HG02759 (cell line): Measurements from ENCODE around the gene PLTP.
"Not testable (repeated sequence)": the region's sequence is repeated elsewhere in the genome, so short reads cannot be mapped to it uniquely, and the experiment has no call there.

Source experiments
- ATAC-seq: cut with Tn5 transposase; IDR thresholded peaks from one replicate; pipeline ENCODE4 v1.9.1; 2021; ENCODE audit warnings: mild to moderate bottlenecking, moderate library complexity; ENCODE audit not compliant: unreplicated experiment

Gene PLTP, protein sequence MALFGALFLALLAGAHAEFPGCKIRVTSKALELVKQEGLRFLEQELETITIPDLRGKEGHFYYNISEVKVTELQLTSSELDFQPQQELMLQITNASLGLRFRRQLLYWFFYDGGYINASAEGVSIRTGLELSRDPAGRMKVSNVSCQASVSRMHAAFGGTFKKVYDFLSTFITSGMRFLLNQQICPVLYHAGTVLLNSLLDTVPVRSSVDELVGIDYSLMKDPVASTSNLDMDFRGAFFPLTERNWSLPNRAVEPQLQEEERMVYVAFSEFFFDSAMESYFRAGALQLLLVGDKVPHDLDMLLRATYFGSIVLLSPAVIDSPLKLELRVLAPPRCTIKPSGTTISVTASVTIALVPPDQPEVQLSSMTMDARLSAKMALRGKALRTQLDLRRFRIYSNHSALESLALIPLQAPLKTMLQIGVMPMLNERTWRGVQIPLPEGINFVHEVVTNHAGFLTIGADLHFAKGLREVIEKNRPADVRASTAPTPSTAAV

DNA sequence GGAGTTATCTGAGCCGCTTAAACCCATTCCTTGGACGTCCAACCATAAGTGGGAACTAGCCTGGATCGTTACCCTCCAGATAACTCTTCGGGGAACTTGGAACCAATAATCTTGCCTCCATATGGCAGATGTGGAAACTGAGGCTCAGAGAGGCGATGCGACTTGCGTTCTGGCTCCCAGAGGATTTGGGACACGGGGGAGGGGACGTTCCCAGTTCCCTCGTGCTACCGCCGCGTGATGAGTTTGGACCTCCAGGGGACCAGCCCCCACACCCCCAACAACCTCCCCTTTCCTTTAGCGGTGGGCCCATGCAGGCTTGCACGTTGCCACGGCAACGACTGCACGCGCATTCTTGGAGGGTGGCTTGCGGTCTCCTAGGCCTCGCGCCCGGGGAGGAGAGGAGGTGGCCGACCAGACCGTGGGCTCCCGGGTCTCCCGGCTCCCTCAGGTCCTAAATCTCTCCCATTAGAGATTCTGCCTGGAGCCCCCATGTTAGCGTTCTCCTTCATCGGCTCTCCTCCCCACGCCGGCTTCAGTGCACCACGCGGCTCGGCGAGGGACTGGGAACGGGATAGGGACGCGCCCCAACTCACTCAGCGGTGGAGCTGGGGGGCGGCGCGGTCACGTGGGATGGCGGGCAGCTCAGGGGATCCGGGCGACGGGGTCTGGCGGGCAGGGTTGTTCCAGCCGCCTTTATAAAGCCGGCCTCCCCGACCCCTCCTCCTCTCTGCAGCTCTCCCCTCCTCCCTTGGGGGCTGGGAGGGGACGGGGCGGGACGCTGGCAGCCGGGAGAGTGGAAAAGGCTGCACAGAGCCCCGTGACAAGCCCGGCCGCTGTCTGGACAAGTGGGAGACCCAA lies at the start of gene PLTP:
Gene PLTP, minus strand, starts transcription at position 670 of the 858 bp plus-strand sequence. CDS start 703 bp downstream, outside the sequence.
- ATAC-seq, result no peak

DNA sequence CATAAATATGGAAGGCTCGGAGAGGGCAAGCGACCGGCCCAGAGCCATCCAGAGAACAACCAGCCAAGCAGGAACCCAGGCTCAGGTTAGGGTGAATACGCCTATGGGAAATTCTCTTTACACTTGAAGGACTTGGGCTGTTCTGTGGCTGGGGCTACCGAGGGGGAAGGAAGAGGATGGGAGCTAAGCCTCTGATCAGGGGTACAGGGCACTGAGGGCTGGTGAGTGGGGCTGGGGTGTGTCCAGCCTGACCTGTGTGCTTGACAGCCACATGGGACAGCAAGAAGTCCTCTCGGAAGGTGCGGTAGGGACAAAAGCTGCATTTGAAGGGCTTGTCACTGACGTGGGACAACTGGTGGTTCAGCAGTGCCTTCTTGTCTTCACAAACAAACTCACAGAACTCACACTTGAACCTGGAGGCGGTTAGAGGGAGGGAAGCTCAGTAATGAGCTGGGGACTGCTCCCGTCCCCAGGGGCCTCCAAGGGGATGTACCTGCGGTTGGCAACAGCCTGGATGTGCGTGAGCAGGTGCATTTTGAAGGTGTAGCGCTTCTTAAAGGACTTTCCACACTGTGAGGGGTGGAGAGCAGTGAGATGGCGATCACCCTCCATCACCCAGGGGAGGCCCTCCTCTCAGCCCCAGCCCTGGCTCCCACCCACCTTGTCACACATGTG lies 48.1 kb upstream of the PLTP start:
- no peak for ATAC-seq

DNA sequence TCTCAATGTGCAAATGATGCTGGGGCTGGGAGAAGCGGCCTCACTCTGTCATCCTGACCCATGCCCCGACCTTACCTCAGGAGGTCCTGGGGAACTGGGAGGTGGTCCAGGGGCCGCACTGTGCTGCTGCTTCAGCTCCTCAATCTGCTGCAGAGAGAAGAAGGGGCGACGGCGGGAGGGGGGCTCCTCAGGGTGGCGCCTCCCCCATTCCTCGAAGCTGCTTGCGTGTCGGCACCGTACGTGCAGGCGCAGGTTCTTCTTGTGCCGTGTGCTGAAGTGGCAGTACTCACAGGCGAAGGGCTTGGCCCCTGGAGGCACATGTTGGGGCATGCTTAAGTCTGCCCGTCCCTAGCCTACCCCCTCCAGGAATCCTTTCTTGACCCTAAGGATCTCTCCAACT lies 47.2 kb upstream of the PLTP start:
- ATAC-seq, result no peak

DNA sequence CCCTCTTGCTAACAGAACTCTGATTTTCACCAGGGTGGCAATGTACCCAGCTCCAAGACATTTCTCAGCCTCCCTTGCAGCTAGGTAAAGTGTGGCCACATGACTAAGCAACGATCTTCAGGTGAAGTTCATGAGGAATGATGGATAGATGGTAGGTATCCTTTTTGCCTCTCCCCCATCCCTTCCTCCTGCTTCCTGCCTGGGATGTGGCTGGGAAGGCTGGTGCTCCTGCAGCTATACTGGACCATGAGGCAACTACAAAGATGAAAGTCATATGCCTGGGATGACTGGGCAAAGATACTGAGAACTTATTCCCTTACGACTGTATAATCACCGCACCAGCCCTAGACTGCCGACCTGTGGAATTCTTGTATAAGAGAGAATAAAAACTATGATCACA lies 46.6 kb upstream of the PLTP start:
- no peak for ATAC-seq

DNA sequence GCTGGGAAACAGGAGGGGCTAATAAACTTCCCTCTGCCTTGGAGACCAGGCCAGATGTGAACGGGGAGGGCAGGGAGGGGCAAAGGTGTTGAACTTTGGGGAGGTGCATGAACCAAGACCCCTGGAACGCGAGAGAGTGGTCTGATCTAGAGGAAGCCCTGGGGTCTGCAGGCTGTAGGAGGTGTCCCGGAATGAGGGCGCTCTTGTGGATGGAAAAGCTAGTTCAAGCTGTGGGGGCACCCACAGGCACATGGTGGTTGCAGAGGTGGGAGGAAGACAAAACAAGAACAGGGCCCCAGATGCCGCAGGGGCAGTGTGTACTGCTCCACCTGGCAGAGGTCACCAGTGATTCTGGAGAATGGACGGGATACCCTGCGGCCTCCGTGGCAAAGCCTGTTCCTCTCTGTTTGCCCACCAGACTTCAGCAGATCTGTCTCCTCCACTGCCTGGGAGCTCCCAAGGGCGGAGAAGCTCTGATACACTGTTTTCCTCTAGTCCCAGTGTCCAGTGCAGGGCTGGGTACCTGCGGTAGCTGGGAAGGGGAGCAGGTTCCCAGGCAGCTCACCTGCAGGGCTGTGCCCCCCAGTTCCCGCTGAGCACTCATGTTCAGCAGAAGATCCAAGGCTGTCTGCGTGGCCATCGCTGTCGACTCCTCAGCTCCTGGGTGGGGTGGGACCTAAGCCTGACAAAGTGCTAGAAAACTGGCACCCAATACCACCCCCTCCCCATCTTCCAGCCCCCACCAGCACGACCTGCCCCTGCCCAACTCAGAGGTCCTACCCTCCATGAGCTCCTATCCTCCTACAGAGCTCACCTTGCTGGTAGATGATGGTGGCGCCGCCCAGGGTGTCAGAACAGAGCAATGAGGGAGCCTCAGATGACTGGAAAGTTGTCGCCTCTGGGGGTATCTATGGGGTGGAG lies 45.3 kb upstream of the PLTP start:
- no peak for ATAC-seq

DNA sequence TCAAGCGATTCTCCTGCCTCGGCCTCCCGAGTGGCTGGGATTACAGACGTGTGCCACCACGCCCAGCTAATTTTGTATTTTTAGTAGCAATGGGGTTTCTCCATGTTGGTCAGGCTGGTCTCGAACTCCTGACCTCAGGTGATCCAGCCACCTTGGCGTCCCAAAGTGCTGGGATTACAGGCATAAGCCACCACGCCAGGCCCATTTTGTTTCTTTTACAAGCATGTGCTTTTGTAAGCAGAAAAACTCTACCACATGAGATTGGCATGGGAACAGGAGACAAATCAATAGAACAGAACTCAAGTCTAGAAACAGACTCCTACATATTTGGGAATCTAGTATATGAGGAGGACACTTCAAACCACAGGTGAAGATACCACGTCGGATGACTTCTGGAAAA lies 44.4 kb upstream of the PLTP start:
- ATAC-seq, result not testable (repeated sequence)

DNA sequence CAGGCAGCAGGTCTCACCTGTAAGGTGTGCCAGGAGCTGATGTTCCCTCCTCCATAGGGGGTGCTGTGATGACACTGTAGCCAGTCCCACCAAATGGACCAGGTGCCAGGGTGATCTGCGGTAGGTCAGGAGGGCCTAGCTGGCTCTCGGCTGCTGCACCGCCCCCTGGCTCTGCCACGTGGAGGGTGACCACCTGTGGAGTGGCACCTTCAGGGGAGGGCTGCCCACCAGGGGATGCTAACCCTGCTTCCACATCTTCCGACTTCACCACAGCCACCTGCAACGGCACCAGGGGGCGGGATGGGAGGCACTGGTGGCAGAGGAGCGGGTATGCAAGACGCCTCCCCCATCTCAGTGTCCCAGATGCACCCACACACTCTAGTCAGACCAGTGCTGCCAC lies 41.7 kb upstream of the PLTP start:
- no peak for ATAC-seq

DNA sequence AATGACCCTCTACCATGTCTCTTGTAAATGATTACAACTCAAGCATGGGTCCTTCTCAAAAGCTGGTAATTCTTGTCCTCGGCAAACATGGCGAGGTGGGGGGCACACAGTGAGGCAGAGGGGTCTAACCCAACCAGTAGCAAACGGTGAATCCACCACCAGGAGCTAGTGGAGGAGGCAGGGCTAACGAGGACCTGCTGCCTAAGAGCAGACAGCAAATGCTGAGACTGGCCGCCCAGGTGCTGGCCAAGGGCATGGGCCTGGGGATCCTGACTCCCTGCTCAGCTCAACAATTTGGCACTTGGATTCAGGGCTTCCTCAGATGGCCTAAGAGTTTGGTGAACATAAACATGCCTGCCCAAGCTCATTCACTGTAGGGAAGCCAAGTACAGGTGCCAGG lies 40.9 kb upstream of the PLTP start:
- no peak for ATAC-seq

DNA sequence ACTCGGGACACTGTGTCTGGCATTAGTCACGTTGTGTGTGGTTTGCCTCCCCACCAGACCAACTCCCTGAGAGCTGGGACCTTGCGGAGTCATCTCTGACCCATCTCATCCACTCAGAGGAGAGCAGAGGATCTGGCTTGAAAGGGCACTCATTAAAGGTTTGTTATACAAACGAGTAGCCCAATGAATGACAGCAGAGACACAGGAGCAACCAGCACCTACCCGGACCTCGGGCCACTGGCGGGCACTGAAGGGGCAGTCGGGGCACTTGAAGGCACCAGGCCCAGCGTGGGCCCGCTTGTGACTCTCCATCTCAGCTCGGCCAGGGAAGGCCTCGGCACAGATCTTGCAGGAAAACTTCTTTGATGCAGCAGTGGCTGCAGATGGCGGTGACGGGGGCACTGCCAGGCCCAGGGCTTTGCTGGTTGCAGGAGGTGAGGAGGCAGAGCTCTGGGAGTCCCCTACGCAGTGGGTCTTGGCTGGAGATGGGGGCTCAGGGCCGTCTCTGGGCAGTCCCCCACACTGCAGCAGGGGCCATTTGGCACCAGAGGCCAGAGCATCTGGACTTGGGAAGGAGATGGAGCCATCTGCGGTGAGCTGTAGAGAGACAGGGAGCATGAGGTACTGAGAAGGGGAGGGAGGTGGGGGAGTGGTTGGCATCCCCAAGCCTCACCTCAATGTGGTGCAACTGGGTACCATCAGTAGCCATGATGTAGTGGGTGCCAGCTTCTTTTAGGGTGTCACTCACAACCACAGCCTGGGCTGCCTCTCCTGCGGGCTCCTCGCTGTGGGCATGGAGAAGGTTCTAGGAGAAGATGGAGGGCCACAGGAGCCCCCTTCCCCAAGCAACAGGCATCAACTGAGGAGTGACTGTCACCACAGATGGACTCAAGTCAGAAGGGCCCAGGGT lies 40.2 kb upstream of the PLTP start:
- no peak for ATAC-seq

DNA sequence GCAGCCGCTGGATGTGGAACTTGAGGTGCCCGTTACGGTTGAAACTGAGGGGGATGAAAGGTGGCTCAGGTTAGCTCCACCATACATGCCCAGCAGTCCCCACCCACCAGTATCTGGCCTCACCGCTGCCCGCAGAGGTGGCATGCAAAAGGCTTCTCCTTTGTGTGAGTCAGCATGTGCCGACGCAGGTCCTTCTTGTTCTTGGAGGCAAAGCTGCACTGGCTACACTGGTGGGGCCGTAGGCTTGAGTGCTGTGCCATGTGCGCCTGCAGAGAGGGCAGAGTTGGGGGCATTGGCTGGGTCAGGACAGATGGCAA lies 38.3 kb upstream of the PLTP start:
- ATAC-seq, result no peak

DNA sequence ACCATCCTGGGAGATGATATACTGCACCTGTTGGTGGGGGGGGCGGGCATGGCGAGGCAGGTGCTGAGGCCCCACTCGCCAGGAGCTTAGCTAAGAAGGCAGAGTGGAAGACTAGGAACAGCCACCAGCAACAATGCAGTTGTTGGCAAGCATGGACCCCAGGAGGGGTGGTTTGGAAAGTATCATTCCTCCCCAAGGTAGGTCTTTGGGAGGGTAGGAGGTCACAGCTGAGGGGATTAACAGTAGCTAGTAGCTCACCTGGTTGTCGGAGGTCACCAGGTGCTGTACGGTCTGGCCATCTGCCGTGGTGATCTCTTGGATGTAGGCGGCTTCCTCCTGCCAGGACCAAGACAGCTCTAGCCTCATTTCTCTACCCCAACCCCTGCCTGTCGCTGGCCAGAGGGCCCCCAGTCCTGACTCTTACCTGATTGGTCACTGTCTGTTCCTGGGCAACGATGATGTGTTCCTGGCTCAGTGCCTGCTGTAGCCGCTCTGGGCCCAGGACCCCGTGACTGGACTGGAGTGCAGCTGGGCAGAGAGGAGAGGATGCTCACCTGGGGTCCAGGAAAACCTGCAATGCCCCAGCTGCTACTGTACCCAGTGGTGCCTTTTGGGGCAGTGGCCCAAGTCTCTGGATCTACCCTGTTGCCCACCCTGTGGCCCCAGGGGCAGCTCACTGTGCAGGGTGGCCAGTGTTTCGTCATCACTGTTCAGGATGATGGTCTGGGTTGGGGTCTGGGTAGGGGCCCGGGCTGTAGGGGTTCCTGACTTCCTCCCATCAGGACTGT lies 37.8 kb upstream of the PLTP start:
- no peak for ATAC-seq

DNA sequence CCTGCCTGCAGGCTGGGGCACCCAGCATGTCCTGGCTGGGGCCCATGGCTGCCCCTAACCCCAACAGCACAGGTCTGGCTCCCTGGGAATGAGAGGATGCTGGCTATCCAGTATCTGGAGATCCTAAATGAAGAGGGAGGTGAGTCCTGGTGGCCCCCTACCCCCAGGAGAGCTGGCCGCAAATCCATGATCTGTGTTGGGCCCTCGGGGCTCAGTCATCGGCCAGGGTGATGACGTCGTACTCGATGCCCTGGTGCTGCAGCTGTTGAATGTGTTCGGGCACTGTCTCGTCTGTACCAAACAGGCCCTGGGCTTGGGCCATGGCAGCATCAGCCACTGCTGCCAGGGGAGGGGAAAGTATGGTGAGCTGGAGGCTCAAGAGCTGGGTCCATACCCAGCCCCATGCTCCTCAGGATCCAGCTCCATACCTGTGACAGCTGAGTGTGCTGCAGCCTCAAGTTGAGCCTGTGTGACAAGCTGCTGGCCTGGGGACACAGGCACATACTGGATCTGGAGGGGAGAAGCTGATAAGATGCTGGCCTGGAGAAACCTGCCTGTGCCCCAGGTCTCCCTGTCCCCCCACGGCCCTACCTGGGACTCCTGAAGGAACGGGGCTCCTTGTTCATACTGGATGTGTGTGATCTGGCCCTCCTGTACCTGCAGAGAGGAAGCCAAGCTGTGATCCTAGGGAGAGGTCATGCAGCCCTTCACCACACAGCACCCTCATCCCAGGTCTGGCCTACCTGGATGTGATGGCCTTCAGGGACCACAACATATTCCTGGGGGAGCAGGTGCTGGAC lies 37.0 kb upstream of the PLTP start:
- no peak for ATAC-seq

DNA sequence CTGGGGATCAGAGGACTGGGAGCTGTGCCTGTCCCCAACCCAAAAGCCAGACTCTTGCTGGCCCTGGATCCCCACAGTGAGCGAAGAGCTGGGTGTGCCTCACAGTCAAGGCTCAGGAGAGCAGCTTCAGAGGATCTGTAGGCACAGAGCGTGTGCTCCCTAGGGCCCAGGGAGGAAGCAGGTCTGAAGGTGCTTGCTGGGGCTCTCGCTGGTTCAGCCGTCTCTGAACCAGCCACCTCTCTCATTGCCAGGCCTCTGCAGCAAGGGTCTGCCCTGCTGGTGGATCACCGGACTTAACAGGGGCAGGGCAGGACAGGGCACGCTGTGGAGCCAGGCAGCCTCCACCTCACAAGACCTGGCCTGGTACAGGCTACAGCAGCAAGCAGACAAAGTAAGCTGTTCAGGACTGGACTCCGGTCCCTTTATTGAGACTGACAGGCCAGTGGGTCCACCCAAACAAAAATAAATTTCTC lies 36.3 kb upstream of the PLTP start:
- ATAC-seq, result no peak

DNA sequence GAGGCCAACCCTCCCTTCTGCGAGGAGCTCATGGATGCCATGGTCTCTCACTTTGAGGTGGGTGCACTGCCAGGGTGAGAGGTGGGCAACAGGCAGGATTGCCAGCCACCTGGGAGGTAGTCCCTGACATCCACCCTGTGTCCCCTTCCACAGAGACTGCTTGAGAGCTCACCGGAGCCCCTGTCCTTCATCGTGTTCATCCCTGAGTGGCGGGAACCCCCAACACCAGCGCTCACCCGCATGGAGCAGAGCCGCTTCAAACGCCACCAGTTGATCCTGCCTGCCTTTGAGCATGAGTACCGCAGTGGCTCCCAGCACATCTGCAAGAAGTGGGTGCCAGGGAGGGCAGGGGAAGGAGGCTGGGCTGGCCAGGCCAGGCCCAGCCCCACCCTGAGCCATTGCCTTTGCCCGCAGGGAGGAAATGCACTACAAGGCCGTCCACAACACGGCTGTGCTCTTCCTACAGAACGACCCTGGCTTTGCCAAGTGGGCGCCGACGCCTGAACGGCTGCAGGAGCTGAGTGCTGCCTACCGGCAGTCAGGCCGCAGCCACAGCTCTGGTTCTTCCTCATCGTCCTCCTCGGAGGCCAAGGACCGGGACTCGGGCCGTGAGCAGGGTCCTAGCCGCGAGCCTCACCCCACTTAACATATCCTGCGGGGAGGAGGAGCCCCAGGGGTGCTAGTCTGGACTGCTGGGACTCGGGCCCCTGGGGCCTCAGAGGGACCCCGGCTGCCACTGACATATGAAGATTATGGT lies 35.3 kb upstream of the PLTP start:
- no peak for ATAC-seq

DNA sequence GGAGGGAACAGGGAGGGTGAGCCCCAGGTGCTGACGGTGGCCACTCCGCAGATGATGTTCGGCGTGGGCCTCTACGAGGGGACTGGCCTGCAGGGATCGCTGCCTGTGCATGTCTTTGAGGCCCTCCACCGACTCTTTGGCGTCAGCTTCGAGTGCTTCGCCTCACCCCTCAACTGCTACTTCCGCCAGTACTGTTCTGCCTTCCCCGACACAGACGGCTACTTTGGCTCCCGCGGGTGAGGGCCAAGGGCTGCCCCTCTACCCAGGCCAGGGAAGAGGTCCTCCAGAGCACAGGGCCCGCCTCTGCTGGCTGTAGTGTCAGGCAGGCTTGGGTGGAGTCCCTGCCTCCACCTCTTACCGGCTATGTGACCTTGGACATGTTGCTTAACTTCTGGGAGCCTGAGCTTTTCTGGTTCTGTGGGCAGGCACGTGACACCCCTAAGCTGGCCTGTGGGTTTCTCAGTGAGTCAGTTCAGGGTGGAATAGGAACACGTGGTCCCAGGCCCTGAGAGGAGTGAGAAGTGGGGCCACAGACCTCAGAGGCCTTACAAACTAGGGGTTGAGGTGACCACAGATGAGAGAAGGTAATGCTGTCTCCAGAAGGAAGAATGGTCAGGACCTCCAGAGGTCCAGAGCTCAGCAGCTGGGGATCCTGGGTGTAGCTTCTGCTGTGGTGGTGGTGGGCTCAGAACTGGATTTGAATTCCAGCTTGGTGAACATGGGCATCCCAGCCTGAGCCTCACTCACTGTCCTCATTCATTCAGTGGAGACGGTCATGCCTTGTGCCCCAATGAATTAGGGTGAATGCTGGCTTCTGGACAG lies 34.4 kb upstream of the PLTP start:
- no peak for ATAC-seq

DNA sequence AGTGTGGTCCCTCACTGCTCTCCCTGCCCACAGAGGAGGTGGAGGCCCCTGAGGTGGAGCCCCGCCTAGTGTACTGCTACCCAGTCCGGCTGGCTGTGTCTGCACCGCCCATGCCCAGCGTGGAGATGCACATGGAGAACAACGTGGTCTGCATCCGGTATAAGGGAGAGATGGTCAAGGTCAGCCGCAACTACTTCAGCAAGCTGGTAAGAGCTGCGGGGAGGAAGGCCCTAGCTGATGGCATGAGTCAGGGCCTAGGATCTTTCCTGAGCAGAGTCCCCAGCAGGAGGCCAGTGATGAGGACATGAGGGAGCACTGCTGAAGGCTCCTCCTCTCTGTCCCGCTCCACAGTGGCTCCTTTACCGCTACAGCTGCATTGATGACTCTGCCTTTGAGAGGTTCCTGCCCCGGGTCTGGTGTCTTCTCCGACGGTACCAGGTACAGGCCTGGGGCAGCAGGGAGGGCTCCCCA lies 33.8 kb upstream of the PLTP start:
- ATAC-seq, result no peak
